PC-9 (cell line): ENCODE measurements around the gene PXT1. TPM values are rescaled to one million over a fixed set of nuclear protein-coding genes. Genes with fewer than 3 reads are reported as not detected.

Experiments used
- BruUV-seq: library from RNA; stranded (reverse); fragments of 400-500 nt; replicated peaks from 2 replicates; lab custom pipeline; 2021; lab: Mats Ljungman, UMichigan
- CTCF ChIA-PET: fragments of 300-600 bp; sonication (Branson Sonifier 250); formaldehyde crosslinking; loops from one replicate; lab custom pipeline; 2022; ENCODE audit warnings: antibody characterized with exemption; lab: Charles Lee
- POLR2A ChIA-PET: fragments of 300-600 bp; sonication (Branson Sonifier 250); formaldehyde crosslinking; loops from one replicate; lab custom pipeline; 2022; ENCODE audit warnings: antibody characterized with exemption; ENCODE audit not compliant: unreplicated experiment; lab: Charles Lee
- DNase-seq, 2 experiments: peaks; one replicate each; pipeline versions ENCODE4 v3.0.0 to v3.0.0-alpha.2; 2015 to 2022; ENCODE audit warnings: mixed read lengths in 1 of 2
- H2AFZ ChIP-seq: fragments of 200-600 bp; sonication (generic); 2 replicates; pipeline ENCODE4 v1.8.1; 2017; ENCODE audit warnings: antibody characterized with exemption
- H3F3A ChIP-seq: fragments of 200-600 bp; sonication (generic); 2 replicates; pipeline ENCODE4 v1.8.1; 2017; ENCODE audit warnings: antibody characterized with exemption, mild to moderate bottlenecking, low read depth; ENCODE audit not compliant: insufficient read depth
- H3K27ac ChIP-seq: fragments of 200-600 bp; sonication (generic); 2 replicates; pipeline ENCODE4 v1.6.1; 2016; ENCODE audit warnings: mixed run types
- H3K27me3 ChIP-seq: fragments of 200-600 bp; sonication (generic); 2 replicates; pipeline ENCODE4 v1.6.1; 2016; ENCODE audit warnings: low read depth, mixed run types; ENCODE audit not compliant: insufficient read depth
- H3K36me3 ChIP-seq: fragments of 200-600 bp; sonication (generic); 2 replicates; pipeline ENCODE4 v1.6.1; 2016; ENCODE audit warnings: low read depth, mixed run types
- H3K4me1 ChIP-seq: fragments of 200-600 bp; sonication (generic); replicated peaks from 2 replicates; pipeline ENCODE4 v1.6.1; 2016; ENCODE audit warnings: mixed run types; ENCODE audit not compliant: insufficient read depth
- H3K4me2 ChIP-seq: fragments of 200-600 bp; sonication (generic); 2 replicates; pipeline ENCODE4 v1.6.1; 2017; ENCODE audit warnings: mixed run types
- H3K4me3 ChIP-seq: fragments of 200-600 bp; sonication (generic); 2 replicates; pipeline ENCODE4 v1.6.1; 2016; ENCODE audit warnings: mixed run types
- H3K79me2 ChIP-seq: fragments of 200-600 bp; sonication (generic); 2 replicates; pipeline ENCODE4 v1.6.1; 2017; ENCODE audit warnings: low read depth, mixed run types
- H3K9me2 ChIP-seq: fragments of 200-600 bp; sonication (generic); 2 replicates; pipeline ENCODE4 v1.8.1; 2017; ENCODE audit warnings: mild to moderate bottlenecking; ENCODE audit not compliant: insufficient read depth
- H3K9me3 ChIP-seq: fragments of 200-600 bp; sonication (generic); 2 replicates; pipeline ENCODE4 v1.8.1; 2016; ENCODE audit warnings: low read depth; ENCODE audit not compliant: insufficient read depth
- H4K20me1 ChIP-seq: fragments of 200-600 bp; sonication (generic); 2 replicates; pipeline ENCODE4 v1.8.1; 2017; ENCODE audit not compliant: insufficient read depth
- CTCF ChIP-seq: fragments of 200-600 bp; sonication (generic); conservative IDR thresholded peaks from 2 replicates; pipeline ENCODE4 v1.6.1; 2017; ENCODE audit warnings: mixed run types, antibody characterized with exemption, mild to moderate bottlenecking, moderate library complexity
- EZH2 ChIP-seq: fragments of 200-600 bp; sonication (generic); IDR thresholded peaks from 2 replicates; pipeline ENCODE4 v1.8.0; 2017; ENCODE audit warnings: antibody characterized with exemption, low read depth
- intact Hi-C: fragments of 100-400 bp; cut with micrococcal nuclease; formaldehyde crosslinking; loops from one replicate; pipeline ENCODE4 v1.10.0; 2022; ENCODE audit not compliant: unreplicated experiment
- total RNA-seq: library from RNA; stranded (reverse); gene quantifications from 2 replicates; pipeline ENCODE4 v1.2.3, GENCODE V29; 2021

The PXT1 gene
- total RNA-seq, 1 experiment from 2014 or later = not detected

DNA sequence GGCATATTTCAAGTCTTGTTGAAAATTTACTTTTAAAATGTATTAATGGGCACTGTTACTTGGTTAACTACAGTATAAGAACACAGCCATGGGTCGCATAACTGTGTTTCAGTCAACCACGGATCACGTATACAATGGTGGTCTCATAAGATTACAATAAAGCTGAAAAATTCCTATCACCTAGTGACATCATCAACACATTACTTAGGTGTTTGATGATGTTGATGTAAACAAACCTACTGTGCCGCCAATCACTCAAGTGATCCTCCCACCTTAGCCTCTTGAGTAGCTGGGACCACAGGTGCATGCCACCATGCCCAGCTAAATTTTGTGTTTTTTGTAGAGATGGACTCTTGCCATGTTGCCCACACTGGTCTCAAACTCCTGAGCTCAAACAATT is 38.5 kb downstream of the PXT1 start:
- BruUV-seq = no TSS peak
- POLR2A ChIA-PET = interaction anchor here (0.5 kb wide), 1 partner anchor 150 kb away, joined by 9 read pairs; no protein-coding TSS in a partner anchor
- Histone ChIP-seq H3K4me2 (no peak overlapping the region), H3K9me3 (no peaks in the 10 kb centered on the region), H3K27ac (no peak overlapping the region), H3K36me3 (no peaks in the 10 kb centered on the region), H3K4me3 (no peak overlapping the region), H3K4me1 (no peaks in the 10 kb centered on the region), H2AFZ (no peak overlapping the region), H3K9me2 (no peaks in the 10 kb centered on the region), H4K20me1 (no peaks in the 10 kb centered on the region), H3F3A (no peaks in the 10 kb centered on the region), H3K27me3 (no peaks in the 10 kb centered on the region), H3K79me2 (no peaks in the 10 kb centered on the region)
- TF ChIP-seq CTCF (no peak), EZH2 (no peak)
- intact Hi-C loops = no loop called here
- CTCF ChIA-PET = no interaction called here
- DNase-seq = no peak

GRCh38 chr6:36402481-36402880 is 40.2 kb downstream of the PXT1 start:
- BruUV-seq = no TSS peak
- Histone ChIP-seq H3K36me3 (no peaks in the 10 kb centered on the region), H3K79me2 (no peaks in the 10 kb centered on the region), H3K4me3 (no peak overlapping the region), H3K9me3 (no peaks in the 10 kb centered on the region), H2AFZ (no peak overlapping the region), H4K20me1 (no peaks in the 10 kb centered on the region), H3K9me2 (no peaks in the 10 kb centered on the region), H3K27me3 (no peaks in the 10 kb centered on the region), H3K4me1 (no peaks in the 10 kb centered on the region), H3K4me2 (no peak overlapping the region), H3K27ac (no peak overlapping the region), H3F3A (no peaks in the 10 kb centered on the region)
- CTCF ChIA-PET = interaction anchor here (0.6 kb wide), 1 partner anchor 19 kb away, joined by 3 read pairs; no protein-coding TSS in a partner anchor
- TF ChIP-seq EZH2 (no peak), CTCF (no peak)
- DNase-seq = no peak
- POLR2A ChIA-PET = no interaction called here
- intact Hi-C loops = no loop called here

DNA sequence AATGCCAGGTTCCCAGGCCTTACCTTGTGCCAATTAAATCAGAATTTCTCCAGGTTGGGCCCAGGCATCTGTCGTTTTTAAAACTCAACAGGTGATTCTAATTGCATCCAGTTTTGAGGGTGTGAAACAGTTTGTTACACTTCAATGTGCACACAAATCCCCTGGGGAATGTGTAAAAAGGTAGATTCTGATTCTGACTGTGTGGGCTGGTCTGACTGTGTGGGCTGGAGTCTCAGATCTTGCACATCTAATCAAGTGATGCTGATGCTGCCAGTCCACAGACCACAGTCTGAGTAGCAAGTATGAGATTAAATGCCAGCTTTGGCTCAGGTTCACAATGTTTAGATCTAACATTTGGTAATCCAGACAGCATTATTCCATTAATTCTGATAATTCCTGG is 42.7 kb downstream of the PXT1 start:
- no peaks in the 10 kb centered on the region for H3K79me2 ChIP-seq
- H3K36me3 ChIP-seq = no peaks in the 10 kb centered on the region
- H3K4me2 ChIP-seq = no peak overlapping the region
- H3K9me3 ChIP-seq = no peaks in the 10 kb centered on the region
- H3K4me1 ChIP-seq = no peaks in the 10 kb centered on the region
- no peak for TF ChIP-seq EZH2
- TF ChIP-seq CTCF = no peak
- BruUV-seq = no TSS peak
- no peak overlapping the region for H2AFZ ChIP-seq
- POLR2A ChIA-PET = no interaction called here
- CTCF ChIA-PET = no interaction called here
- intact Hi-C loops = no loop called here
- no peak for DNase-seq
- H3F3A ChIP-seq = no peaks in the 10 kb centered on the region
- H3K9me2 ChIP-seq = no peaks in the 10 kb centered on the region
- H4K20me1 ChIP-seq = no peaks in the 10 kb centered on the region
- H3K4me3 ChIP-seq = no peak overlapping the region
- H3K27ac ChIP-seq = no peak overlapping the region
- H3K27me3 ChIP-seq = no peaks in the 10 kb centered on the region
